GM12864 (cell line): ENCODE measurements around the gene TMEM255B.

Experiments used
- DNase-seq: peaks from one replicate; pipeline ENCODE4 v3.0.0-alpha.2; 2011; ENCODE audit warnings: low read depth
- H3K4me3 ChIP-seq: 2 replicates; pipeline ENCODE4 v1.5.1; 2011; ENCODE audit warnings: mild to moderate bottlenecking, low read depth, low read length, control low read depth
- TF ChIP-seq, protein P1 (sequence below): IDR thresholded peaks from 2 replicates; pipeline ENCODE4 v1.5.1; 2011; ENCODE audit warnings: low read depth, mild to moderate bottlenecking, moderate library complexity, low read length, control low read depth, inconsistent platforms; ENCODE audit errors: missing control alignments

TMEM255B gene

DNA sequence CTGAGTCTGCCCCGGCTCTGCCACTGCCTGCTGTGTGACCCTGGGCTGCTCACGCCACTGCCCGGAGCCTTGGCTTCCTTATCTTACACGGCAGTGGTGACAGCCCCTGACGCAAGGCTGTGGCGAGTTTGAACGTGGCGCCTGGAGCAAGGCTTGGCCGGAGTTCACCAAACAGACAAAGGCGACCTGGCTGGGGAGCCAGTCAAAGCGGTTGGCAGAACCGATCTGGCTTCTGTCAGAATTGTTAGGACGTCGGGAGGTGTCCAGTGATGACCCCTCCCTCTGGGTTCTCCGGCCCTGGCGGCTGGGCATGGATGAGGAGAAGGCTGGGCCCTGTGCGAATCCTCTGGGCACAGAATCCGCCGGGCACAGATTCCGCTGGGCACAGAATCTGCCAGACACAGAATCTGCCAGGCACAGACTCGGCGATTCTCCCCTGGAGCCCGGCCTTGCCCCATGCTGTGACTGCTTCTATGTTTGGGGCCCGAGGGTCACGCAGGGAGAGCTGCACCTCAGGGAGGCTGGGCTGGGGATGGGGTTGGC, 11.7 kb upstream of the TMEM255B start:
- TF ChIP-seq, protein P1, sequence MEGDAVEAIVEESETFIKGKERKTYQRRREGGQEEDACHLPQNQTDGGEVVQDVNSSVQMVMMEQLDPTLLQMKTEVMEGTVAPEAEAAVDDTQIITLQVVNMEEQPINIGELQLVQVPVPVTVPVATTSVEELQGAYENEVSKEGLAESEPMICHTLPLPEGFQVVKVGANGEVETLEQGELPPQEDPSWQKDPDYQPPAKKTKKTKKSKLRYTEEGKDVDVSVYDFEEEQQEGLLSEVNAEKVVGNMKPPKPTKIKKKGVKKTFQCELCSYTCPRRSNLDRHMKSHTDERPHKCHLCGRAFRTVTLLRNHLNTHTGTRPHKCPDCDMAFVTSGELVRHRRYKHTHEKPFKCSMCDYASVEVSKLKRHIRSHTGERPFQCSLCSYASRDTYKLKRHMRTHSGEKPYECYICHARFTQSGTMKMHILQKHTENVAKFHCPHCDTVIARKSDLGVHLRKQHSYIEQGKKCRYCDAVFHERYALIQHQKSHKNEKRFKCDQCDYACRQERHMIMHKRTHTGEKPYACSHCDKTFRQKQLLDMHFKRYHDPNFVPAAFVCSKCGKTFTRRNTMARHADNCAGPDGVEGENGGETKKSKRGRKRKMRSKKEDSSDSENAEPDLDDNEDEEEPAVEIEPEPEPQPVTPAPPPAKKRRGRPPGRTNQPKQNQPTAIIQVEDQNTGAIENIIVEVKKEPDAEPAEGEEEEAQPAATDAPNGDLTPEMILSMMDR: no peak
- no peak for DNase-seq
- H3K4me3 ChIP-seq: no peak overlapping the region

DNA sequence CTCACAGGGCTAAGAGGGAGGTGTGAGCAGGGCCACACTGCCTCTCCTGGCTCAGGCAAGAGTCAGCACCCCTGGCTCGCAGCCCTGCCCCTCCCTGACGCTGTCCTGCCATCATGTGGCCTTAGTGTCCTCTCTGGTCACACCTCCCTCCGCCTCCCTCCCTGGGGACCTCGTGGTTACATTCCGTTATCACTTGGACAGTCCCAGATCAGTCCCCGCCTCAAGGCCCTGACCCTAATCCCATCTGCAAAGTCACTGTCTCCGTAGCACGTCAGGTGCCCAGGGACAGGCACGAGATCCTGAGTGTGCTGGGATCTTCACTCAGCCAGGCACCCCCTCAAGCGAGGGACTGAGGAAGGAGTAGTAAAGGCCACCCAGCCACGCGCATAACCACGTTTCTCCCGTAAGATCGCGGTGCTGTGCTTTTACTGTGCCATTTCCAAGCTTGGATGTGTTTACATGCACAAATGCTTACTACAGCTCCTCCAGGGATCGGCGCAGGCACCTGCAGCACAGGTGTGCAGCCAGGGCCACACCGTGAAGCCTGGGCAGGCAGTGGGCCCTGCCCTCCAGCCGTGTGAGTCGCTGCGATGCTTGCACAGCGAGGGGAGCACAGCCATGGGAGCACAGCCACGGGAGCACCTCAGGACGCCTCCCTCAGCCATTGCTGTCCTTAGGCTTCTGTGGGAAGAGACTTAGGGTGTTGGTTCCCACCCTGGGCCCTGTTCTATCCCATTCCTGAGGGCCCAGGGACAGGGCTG, 10.7 kb upstream of the TMEM255B start:
- H3K4me3 ChIP-seq: no peak overlapping the region
- no peak for DNase-seq
- TF ChIP-seq, protein P1: no peak

DNA sequence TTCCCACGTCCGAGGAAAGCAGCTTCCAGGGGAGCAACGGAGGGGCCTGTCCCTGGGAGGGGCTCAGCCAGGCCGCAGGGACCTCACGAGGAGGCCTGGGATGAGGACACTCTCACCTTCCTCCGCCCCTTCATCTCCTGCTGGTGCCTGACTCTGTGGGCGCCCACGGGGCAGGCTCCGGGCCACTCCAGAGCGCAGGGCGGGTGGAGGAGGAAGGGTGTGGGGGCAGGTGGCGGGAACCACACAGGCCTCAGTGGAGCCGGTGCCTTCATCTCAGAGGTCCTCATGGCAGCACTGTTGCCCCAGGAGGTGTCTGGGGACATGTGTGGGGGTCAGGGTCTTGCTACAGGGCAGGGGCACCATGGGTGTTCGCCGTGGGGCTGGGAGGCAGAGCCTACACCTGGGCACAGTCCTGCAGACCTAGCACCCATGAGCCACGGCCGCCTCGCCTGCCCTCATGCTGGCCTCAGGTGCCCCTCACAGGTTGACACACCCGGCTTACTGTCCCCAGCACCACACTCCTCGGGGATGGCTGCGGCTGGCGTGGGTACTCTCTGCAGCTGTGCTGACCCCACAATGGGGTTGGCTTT, 10.1 kb upstream of the TMEM255B start:
- TF ChIP-seq, protein P1: no peak
- H3K4me3 ChIP-seq: no peak overlapping the region
- DNase-seq: no peak

DNA sequence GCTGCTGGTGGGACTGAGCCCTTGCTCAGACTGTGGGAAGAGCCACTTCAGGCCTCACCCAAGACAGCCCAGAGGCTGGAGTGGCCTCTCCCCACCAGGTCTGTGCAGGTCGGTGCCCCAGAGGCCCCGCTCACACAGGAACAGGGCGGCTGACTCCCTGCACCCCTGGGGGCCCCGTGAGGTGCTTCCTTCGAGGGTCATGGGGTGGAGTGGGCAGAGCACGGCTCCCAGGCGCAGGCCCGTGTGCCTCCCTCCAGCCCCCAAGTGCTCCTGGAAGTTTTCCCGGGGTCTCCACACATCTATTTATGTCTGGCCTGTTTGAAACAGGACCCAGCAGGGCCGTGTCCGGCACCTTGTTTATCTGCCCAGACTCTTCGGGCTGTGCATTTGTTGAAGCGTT, 9.5 kb upstream of the TMEM255B start:
- DNase-seq: no peak
- H3K4me3 ChIP-seq: no peak overlapping the region
- TF ChIP-seq, protein P1: no peak

DNA sequence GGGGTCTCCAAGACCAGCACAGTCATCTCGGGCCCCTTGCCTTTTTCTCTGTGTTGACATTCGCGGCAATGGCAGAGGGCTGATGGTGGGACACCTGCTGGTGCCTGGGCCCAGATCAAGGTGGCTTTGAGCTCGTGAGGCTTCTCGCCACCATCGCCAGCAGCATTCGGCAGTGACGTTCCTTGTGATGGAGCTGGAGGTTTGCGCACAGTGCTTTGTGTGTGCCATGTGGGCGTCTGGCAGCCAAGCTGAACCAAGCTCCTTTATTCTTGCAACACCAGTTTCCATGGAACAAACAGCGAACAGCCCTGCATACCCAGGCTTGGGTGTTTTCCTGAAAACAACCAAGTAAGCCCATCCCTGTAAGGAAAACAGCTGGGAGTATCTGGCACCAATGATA, 9.1 kb upstream of the TMEM255B start:
- H3K4me3 ChIP-seq: no peak overlapping the region
- TF ChIP-seq, protein P1: no peak
- DNase-seq: no peak

DNA sequence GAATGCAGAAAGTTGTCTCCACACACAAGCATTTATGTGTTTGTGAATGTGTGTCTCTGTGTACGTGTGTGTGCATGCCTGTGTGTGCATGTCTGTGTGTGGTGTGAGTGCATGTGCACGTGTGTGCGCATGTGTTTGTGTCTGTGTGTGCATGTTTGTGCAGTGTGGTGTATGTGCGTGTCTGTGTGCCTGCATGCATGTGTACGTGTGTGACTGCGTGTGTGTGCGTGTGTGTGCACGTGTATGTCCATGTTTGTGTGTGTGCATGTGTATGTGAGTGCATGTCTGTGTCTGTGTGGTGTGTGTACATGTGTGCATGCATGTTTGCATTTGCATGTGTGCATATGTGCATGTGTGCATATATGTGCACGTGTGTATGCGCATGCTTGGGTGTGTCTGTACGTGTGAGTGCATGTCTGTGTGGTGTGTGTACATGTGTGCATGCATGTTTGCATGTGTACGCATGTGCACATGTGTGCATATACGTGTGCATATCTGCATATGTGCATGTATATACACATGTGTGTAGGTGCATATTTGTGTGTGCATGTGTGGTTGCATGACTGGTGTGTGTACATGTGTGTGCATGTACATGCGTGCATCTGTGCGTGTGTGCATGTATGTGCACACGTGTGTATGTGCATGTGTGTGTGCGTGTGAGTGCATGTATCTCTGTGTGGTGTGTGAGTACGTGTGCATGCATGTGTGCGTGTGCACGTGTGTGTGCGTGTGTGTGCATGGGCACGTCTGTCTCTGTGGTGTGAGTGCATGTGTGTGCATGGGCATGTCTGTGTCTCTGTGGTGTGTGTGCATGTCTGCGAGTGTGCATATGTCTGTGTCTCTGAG, 8.2 kb upstream of the TMEM255B start:
- no peak for DNase-seq
- TF ChIP-seq, protein P1: no peak
- H3K4me3 ChIP-seq: no peak overlapping the region
